Measurements from ENCODE around the gene GATAD2A. TPM values are rescaled to one million over a fixed set of nuclear protein-coding genes. Genes with fewer than 3 reads are reported as not detected.

GATAD2A gene
- total and polyA plus RNA-seq, 2 of the 8 experiments (the other 6 are each of a cell fraction or from before 2014, with no cell fraction given): 38.4 to 205 TPM

GRCh38 chr19:19553670-19554069, 148.2 kb downstream of the GATAD2A start:
- no peak overlapping the region for H3K4ac ChIP-seq (replicated peaks; ENCODE audit: insufficient read length, low read depth, low read length)
- H3K79me2 ChIP-seq (ENCODE audit: control insufficient read depth in 1 of 2, insufficient read depth in 2 of 2, low read length in 2 of 2): no peaks in the 10 kb centered on the region
- no peak overlapping the region; the same call in 1 of the 2 replicates for H2BK15ac ChIP-seq (ENCODE audit: low read length)
- no peak overlapping the region for H2AFZ ChIP-seq (ENCODE audit: low read length)
- no peak overlapping the region for H3K27ac ChIP-seq (ENCODE audit: low read depth, low read length)
- TF ChIP-seq TCF12 (IDR thresholded peaks at IDR 0.05; ENCODE audit: low read depth, low read length): no peak
- no peak for TF ChIP-seq EGR1 (IDR thresholded peaks at IDR 0.05; ENCODE audit: borderline replicate concordance, low read depth, low read length)
- no peak for TF ChIP-seq YY1 (IDR thresholded peaks at IDR 0.05; ENCODE audit: low read depth, low read length)
- TF ChIP-seq GABPA (IDR thresholded peaks at IDR 0.05; ENCODE audit: borderline replicate concordance, insufficient read depth, low read length): no peak
- TF ChIP-seq JUND (IDR thresholded peaks at IDR 0.05; ENCODE audit: low read length): no peak
- TF ChIP-seq FOSL1 (IDR thresholded peaks at IDR 0.05; ENCODE audit: insufficient read depth, low read depth, low read length): no peak
- no peak for TF ChIP-seq SIRT6 (IDR thresholded peaks at IDR 0.05; ENCODE audit: low read length)
- no peak for TF ChIP-seq HDAC6 (IDR thresholded peaks at IDR 0.05; ENCODE audit: low read depth, low read length)
- no peak for TF ChIP-seq EZH2 (IDR thresholded peaks at IDR 0.05; ENCODE audit: low read depth, low read length, severe bottlenecking)
- no peak for TF ChIP-seq RAD21 (IDR thresholded peaks at IDR 0.05 in 1 of 2, conservative IDR thresholded peaks at IDR 0.05 in 1 of 2; ENCODE audit: low read depth in 2 of 2, low read length in 2 of 2)
- no peak for TF ChIP-seq BCL11A (IDR thresholded peaks at IDR 0.05; ENCODE audit: low read depth in 2 of 2, low read length in 2 of 2)
- TF ChIP-seq SP2 (IDR thresholded peaks at IDR 0.05; ENCODE audit: low read length): no peak
- DNase-seq (ENCODE audit: low read depth in 1 of 2, low spot score in 2 of 2): no peak
- 91% methylated on average over 10 of the region's 10 CpGs; no CpG with 5 or more reads in 1 of the 2 experiments for WGBS, 2 experiments (ENCODE audit: extremely low coverage in 1 of 2, insufficient coverage in 1 of 2, insufficient read length in 1 of 2, insufficient replicate concordance in 2 of 2, low coverage in 1 of 2, low lambda C conversion rate in 2 of 2, missing lambda C conversion rate in 1 of 2)
- 0 out of 2 replicates have a peak, but pooled peaks cover 2% of the 10 kb centered on the region for H3K79me1 ChIP-seq (ENCODE audit: low read depth, low read length)
- H2AK5ac ChIP-seq (ENCODE audit: low read depth, low read length): no peak overlapping the region
- no peak overlapping the region for H2BK12ac ChIP-seq (ENCODE audit: low read depth, low read length)
- H3K36me3 ChIP-seq (ENCODE audit: control insufficient read depth in 2 of 4, insufficient read depth in 4 of 4, low read length in 3 of 4): no peaks in the 10 kb centered on the region
- POLR2A ChIA-PET (ENCODE audit: partially characterized antibody): interaction anchor here (0.8 to 2.9 kb wide), 5 partner anchors 20 to 38 kb away, joined by 3 to 13 read pairs (median 6); partner anchors contain the start of genes NDUFA13, TSSK6 and YJEFN3
- no peaks in the 10 kb centered on the region; a peak in 3 of 7 replicates for H3K4me1 ChIP-seq (replicated peaks in 1 of 4; ENCODE audit: control insufficient read depth in 3 of 4, insufficient read depth in 4 of 4, low read length in 3 of 4)
- no peak overlapping the region for H2BK120ac ChIP-seq (replicated peaks; ENCODE audit: low read depth, low read length)
- no peak overlapping the region for H3K9ac ChIP-seq (replicated peaks in 1 of 4; ENCODE audit: extremely low read depth in 1 of 4, low read depth in 3 of 4, low read length in 3 of 4)
- H4K8ac ChIP-seq (ENCODE audit: extremely low read depth, insufficient read depth, low read length): peak overlapping the region; percentile 11; the same call in 1 of the 2 replicates
- no peak overlapping the region for H4K91ac ChIP-seq (replicated peaks; ENCODE audit: insufficient read length, low read length)
- no peak overlapping the region for H3K23ac ChIP-seq (ENCODE audit: insufficient read length)
- CTCF ChIA-PET (ENCODE audit: partially characterized antibody): interaction anchor here (0.6 to 20.0 kb wide), 33 partner anchors 4 to 246 kb away, joined by 3 to 223 read pairs (median 6); partner anchors contain the start of genes CILP2, GMIP, LPAR2 and NDUFA13
- H3K9me3 ChIP-seq (ENCODE audit: insufficient read depth in 2 of 2, low read depth in 1 of 2, low read length in 1 of 2): no peaks in the 10 kb centered on the region
- no peaks in the 10 kb centered on the region for H3K23me2 ChIP-seq (ENCODE audit: low read depth, low read length)
- no peaks in the 10 kb centered on the region for H4K20me1 ChIP-seq (replicated peaks in 1 of 2; ENCODE audit: control insufficient read depth in 1 of 2, insufficient read depth in 2 of 2, low read length in 2 of 2)
- H2BK5ac ChIP-seq (ENCODE audit: low read depth, low read length): no peak overlapping the region
- no peak for FAIRE-seq
- H3K27me3 ChIP-seq (replicated peaks in 1 of 4; ENCODE audit: control insufficient read depth in 3 of 4, extremely low read depth in 1 of 4, insufficient read depth in 3 of 4, low read length in 3 of 4): no peaks in the 10 kb centered on the region
- no peak overlapping the region for H3K4me3 ChIP-seq (ENCODE audit: extremely low read depth in 1 of 4, insufficient read depth in 2 of 4, low read depth in 3 of 4, low read length in 4 of 4)
- H3K4me2 ChIP-seq (ENCODE audit: insufficient read depth in 1 of 2, low read depth in 2 of 2, low read length in 2 of 2): no peak overlapping the region
- no peak overlapping the region for H3K14ac ChIP-seq (ENCODE audit: insufficient read length)
- no peak overlapping the region for H3K18ac ChIP-seq (ENCODE audit: extremely low read depth, low read length)
- no peak overlapping the region for H4K5ac ChIP-seq (ENCODE audit: insufficient read length, low read depth, low read length)
- no peak overlapping the region for H3K56ac ChIP-seq (replicated peaks; ENCODE audit: insufficient read length, low read depth, low read length)
- no peak overlapping the region for H2BK20ac ChIP-seq (ENCODE audit: low read length)

All from H1 (cell line).